ENCODE measurements around the gene C3AR1.
A peak's percentile ranks its signal among the peaks of the same experiment; 100 is the strongest.
"Not testable (repeated sequence)": the region's sequence is repeated elsewhere in the genome, so short reads cannot be mapped to it uniquely, and the experiment has no call there.

The C3AR1 gene

DNA sequence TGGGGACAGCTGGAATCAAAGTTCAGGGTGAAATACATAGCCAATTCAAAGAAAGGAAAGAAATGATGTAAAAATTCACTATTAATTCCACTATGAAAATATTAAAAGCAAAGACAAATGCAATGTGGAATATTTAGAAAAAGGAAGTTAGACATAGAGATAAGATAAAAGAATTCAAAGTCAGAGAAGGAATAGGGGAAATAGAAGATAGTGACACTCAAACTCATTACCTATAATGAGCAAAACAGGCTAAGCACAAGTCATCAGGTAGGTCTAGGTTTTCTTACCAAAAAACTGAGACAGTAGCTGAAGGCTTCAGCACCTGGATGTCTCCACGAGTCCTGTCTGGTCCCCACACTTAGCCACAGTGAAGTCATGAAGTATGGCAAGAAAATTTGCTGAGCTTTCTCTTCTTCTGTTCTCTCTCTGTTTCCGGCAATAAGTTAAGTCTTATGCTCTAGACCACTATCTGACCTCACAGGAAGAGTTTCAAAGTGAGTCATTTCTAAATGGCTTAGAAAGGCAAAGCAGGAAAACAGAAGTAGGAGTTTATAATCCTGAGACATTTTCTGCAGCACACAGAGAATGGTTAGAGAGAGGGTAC, at the start of gene C3AR1:
Gene C3AR1 (minus strand): TSS at position 369 of the 604 bp plus-strand sequence. CDS start 6,174 bp downstream, outside the sequence.
- H3K4me1 ChIP-seq (ENCODE audit: low read length), result peaks cover 21% of the 10 kb centered on the region
- DNase-seq, result peak; percentile 97
- H3K79me2 ChIP-seq (ENCODE audit: low read length), result no peaks in the 10 kb centered on the region
- H3F3A ChIP-seq (ENCODE audit: insufficient read depth, low read length), result peaks cover 15% of the 10 kb centered on the region
- H3K27me3 ChIP-seq (replicated peaks; ENCODE audit: insufficient read depth, low read length), result no peaks in the 10 kb centered on the region
- H3K4me2 ChIP-seq (ENCODE audit: low read depth, low read length), result peak within 1 kb of the TSS; percentile 42
- no peaks in the 10 kb centered on the region for H3K9me2 ChIP-seq (replicated peaks; ENCODE audit: insufficient read depth, low read length)
- no peak within 1 kb of the TSS for H3K4me3 ChIP-seq (ENCODE audit: low read length)
- peak within 1 kb of the TSS; percentile 17; the same call in 1 of the 2 replicates for H3K9ac ChIP-seq (ENCODE audit: low read length)
- H3K36me3 ChIP-seq (replicated peaks; ENCODE audit: insufficient read depth, low read length), result no peaks in the 10 kb centered on the region
- no peak for TF ChIP-seq EZH2phosphoT487 (IDR thresholded peaks at IDR 0.05; ENCODE audit: low read length)
- TF ChIP-seq EZH2 (optimal IDR thresholded peaks at IDR 0.05; ENCODE audit: low read depth, low read length), result no peak
- TF ChIP-seq, protein P1, sequence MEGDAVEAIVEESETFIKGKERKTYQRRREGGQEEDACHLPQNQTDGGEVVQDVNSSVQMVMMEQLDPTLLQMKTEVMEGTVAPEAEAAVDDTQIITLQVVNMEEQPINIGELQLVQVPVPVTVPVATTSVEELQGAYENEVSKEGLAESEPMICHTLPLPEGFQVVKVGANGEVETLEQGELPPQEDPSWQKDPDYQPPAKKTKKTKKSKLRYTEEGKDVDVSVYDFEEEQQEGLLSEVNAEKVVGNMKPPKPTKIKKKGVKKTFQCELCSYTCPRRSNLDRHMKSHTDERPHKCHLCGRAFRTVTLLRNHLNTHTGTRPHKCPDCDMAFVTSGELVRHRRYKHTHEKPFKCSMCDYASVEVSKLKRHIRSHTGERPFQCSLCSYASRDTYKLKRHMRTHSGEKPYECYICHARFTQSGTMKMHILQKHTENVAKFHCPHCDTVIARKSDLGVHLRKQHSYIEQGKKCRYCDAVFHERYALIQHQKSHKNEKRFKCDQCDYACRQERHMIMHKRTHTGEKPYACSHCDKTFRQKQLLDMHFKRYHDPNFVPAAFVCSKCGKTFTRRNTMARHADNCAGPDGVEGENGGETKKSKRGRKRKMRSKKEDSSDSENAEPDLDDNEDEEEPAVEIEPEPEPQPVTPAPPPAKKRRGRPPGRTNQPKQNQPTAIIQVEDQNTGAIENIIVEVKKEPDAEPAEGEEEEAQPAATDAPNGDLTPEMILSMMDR (IDR thresholded peaks at IDR 0.05; ENCODE audit: low read length), result no peak
- H2AFZ ChIP-seq (ENCODE audit: low read length), result no peak within 1 kb of the TSS
- no peaks in the 10 kb centered on the region for H3K9me3 ChIP-seq (replicated peaks; ENCODE audit: insufficient read depth, low read length)
- H4K20me1 ChIP-seq (ENCODE audit: insufficient read depth, low read length), result no peaks in the 10 kb centered on the region
- H3K27ac ChIP-seq (ENCODE audit: low read length), result peak within 1 kb of the TSS; percentile 69

DNA sequence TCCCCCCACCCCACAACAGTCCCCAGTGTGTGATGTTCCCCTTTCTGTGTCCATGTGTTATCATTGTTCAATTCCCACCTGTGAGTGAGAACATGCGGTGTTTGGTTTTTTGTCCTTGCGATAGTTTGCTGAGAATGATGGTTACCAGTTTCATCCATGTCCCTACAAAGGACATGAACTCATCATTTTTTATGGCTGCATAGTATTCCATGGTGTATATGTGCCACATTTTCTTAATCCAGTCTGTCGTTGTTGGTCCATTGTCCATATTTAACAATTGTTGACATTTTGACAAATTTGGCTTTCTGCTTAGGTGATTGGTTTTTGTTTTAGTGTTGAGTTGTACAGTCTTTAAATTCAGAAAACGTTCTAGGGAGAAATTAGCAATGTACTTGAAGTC, 47.0 kb upstream of the C3AR1 start:
- H3K4me1 ChIP-seq (ENCODE audit: low read length); H3K9me3 ChIP-seq (replicated peaks; ENCODE audit: insufficient read depth, low read length); H3K9me2 ChIP-seq (replicated peaks; ENCODE audit: insufficient read depth, low read length); H3K27ac ChIP-seq (ENCODE audit: low read length); H3K9ac ChIP-seq (ENCODE audit: low read length); H2AFZ ChIP-seq (ENCODE audit: low read length); H3F3A ChIP-seq (ENCODE audit: insufficient read depth, low read length); H3K4me2 ChIP-seq (ENCODE audit: low read depth, low read length); H4K20me1 ChIP-seq (ENCODE audit: insufficient read depth, low read length); H3K79me2 ChIP-seq (ENCODE audit: low read length); H3K27me3 ChIP-seq (replicated peaks; ENCODE audit: insufficient read depth, low read length); H3K4me3 ChIP-seq (ENCODE audit: low read length); H3K36me3 ChIP-seq (replicated peaks; ENCODE audit: insufficient read depth, low read length); DNase-seq: not testable (repeated sequence)

DNA sequence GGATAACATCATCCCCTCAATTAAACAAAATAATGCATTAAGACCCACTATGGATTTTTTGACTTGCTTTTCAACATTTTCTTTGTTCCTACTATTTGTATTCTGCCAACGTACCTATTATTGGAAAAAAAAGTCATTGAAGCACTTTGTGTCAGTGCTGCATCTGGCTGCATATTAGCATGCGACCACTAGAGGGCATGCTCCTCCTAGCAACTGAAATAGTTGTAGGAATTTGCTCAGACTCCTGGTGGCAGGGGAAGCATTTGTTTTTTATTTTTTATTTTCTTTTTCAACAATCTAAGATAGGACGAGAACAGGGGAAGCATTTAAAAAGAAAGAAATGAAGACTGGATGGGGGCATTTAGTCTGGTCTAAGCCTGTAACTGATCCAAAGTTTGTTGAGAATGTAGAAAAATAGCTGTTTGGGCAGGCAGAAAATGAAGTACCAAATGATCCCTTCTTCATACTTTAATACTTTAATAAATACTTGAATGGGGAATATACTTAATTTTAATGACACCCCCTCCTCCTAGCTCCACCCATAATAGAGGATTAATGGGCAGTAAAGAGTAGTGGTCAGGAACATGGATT, 42.7 kb upstream of the C3AR1 start:
- TF ChIP-seq EZH2 (optimal IDR thresholded peaks at IDR 0.05; ENCODE audit: low read depth, low read length) (no peak), EZH2phosphoT487 (IDR thresholded peaks at IDR 0.05; ENCODE audit: low read length) (no peak)
- TF ChIP-seq, protein P1 (IDR thresholded peaks at IDR 0.05; ENCODE audit: low read length), result peak; percentile 99
- no peaks in the 10 kb centered on the region for H3K27me3 ChIP-seq (replicated peaks; ENCODE audit: insufficient read depth, low read length)
- no peaks in the 10 kb centered on the region for H3K9me3 ChIP-seq (replicated peaks; ENCODE audit: insufficient read depth, low read length)
- no peak overlapping the region for H3K27ac ChIP-seq (ENCODE audit: low read length)
- H3K9ac ChIP-seq (ENCODE audit: low read length), result no peak overlapping the region
- H3K36me3 ChIP-seq (replicated peaks; ENCODE audit: insufficient read depth, low read length), result no peaks in the 10 kb centered on the region
- H4K20me1 ChIP-seq (ENCODE audit: insufficient read depth, low read length), result no peaks in the 10 kb centered on the region
- no peak overlapping the region for H3K4me3 ChIP-seq (ENCODE audit: low read length)
- peak; percentile 81 for DNase-seq
- no peaks in the 10 kb centered on the region for H3K79me2 ChIP-seq (ENCODE audit: low read length)
- no peak overlapping the region for H2AFZ ChIP-seq (ENCODE audit: low read length)
- no peaks in the 10 kb centered on the region for H3K9me2 ChIP-seq (replicated peaks; ENCODE audit: insufficient read depth, low read length)
- H3K4me2 ChIP-seq (ENCODE audit: low read depth, low read length), result no peak overlapping the region
- H3K4me1 ChIP-seq (ENCODE audit: low read length), result no peaks in the 10 kb centered on the region
- H3F3A ChIP-seq (ENCODE audit: insufficient read depth, low read length), result no peaks in the 10 kb centered on the region

DNA sequence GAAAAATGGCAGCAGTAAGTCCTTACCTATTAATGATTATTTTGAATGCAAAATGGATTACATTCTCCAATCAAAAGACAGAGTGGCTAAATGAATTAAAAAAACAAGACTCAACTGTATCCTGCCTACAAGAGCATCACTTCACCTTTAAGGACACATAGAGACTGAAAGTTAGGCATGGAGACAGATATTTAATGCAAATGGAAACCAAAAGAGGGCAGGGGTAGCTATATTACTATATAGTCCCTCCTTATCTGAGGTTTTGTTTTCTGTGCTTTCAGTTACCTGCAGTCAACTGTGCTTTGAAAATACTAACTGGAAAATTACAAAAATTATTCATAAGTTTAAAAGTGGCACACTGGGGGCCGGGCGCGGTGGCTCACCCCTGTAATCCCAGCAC, 33.1 kb upstream of the C3AR1 start:
- TF ChIP-seq, protein P1 (IDR thresholded peaks at IDR 0.05; ENCODE audit: low read length), result no peak
- no peak for TF ChIP-seq EZH2phosphoT487 (IDR thresholded peaks at IDR 0.05; ENCODE audit: low read length)
- no peak for TF ChIP-seq EZH2 (optimal IDR thresholded peaks at IDR 0.05; ENCODE audit: low read depth, low read length)
- no peaks in the 10 kb centered on the region for H3F3A ChIP-seq (ENCODE audit: insufficient read depth, low read length)
- 0 out of 2 replicates have a peak, but pooled peaks cover 8% of the 10 kb centered on the region for H3K79me2 ChIP-seq (ENCODE audit: low read length)
- no peaks in the 10 kb centered on the region for H3K9me3 ChIP-seq (replicated peaks; ENCODE audit: insufficient read depth, low read length)
- no peaks in the 10 kb centered on the region for H3K9me2 ChIP-seq (replicated peaks; ENCODE audit: insufficient read depth, low read length)
- no peaks in the 10 kb centered on the region for H3K27me3 ChIP-seq (replicated peaks; ENCODE audit: insufficient read depth, low read length)
- H3K4me1 ChIP-seq (ENCODE audit: low read length), result no peaks in the 10 kb centered on the region
- no peak for DNase-seq
- H2AFZ ChIP-seq (ENCODE audit: low read length), result no peak overlapping the region
- peaks cover 12% of the 10 kb centered on the region for H3K36me3 ChIP-seq (replicated peaks; ENCODE audit: insufficient read depth, low read length)
- H3K27ac ChIP-seq (ENCODE audit: low read length), result no peak overlapping the region
- no peak overlapping the region for H3K9ac ChIP-seq (ENCODE audit: low read length)
- H4K20me1 ChIP-seq (ENCODE audit: insufficient read depth, low read length), result no peaks in the 10 kb centered on the region
- H3K4me3 ChIP-seq (ENCODE audit: low read length), result no peak overlapping the region
- H3K4me2 ChIP-seq (ENCODE audit: low read depth, low read length), result no peak overlapping the region

Measured in MM.1S (cell line).